ENCODE results near the gene RPS15A. TPM values are rescaled to one million over a fixed set of nuclear protein-coding genes. Genes with fewer than 3 reads are reported as not detected.

Gene RPS15A
- total RNA-seq, 4 donors from 2014 or later, result 2,145 to 6,532 (median 4,433) TPM

Other genes starting within 250 kb of the RPS15A start
- 10 to 100 TPM; 58.2 to 84.8 (median 60.9) TPM for gene NOMO2, start 228.2 kb downstream of the RPS15A start, total RNA-seq
- gene ARL6IP1, start 11.2 kb upstream of the RPS15A start, total RNA-seq, result 100 to 1,000 TPM in 2 of 4 donors, 10 to 100 TPM in 2; 68.7 to 337 (median 107) TPM
- gene SMG1, start 136.1 kb upstream of the RPS15A start, total RNA-seq, result 100 to 1,000 TPM in 2 of 4 donors, 10 to 100 TPM in 2; 55.3 to 142 (median 88.9) TPM
- 1 to 10 TPM in 2 of 4 donors, not detected in 2; 1.7 to 1.8 TPM for gene TMC7, start 193.6 kb upstream of the RPS15A start, total RNA-seq